HPDE6-E6E7 (cell line): Measurements from ENCODE around the gene QTRT2.

Experiments
- DNase-seq: peaks from one replicate; pipeline ENCODE4 v3.0.0; 2011; ENCODE audit warnings: missing footprints; ENCODE audit errors: extremely low spot score

QTRT2 gene

GRCh38 chr3:114078126-114078525, 21.6 kb downstream of the QTRT2 start:
- no peak for DNase-seq

- no peak for DNase-seq
Measured at GRCh38 chr3:114079761-114080160, 23.2 kb downstream of the QTRT2 start.

GRCh38 chr3:114080201-114080600, 23.7 kb downstream of the QTRT2 start:
- no peak for DNase-seq

- DNase-seq = no peak
Measured at GRCh38 chr3:114081037-114081436, 24.5 kb downstream of the QTRT2 start.

- no peak for DNase-seq
Measured at GRCh38 chr3:114083112-114083511, 26.6 kb downstream of the QTRT2 start.

GRCh38 chr3:114086356-114086755, 29.8 kb downstream of the QTRT2 start:
- no peak for DNase-seq

- no peak for DNase-seq
Measured at GRCh38 chr3:114089675-114090074, 33.1 kb downstream of the QTRT2 start.

GRCh38 chr3:114092151-114093015, 35.8 kb downstream of the QTRT2 start:
- no peak for DNase-seq

GRCh38 chr3:114093016-114093380, 36.5 kb downstream of the QTRT2 start:
- no peak for DNase-seq

- DNase-seq = peak; percentile 68
Measured at GRCh38 chr3:114093596-114093995, 37.1 kb downstream of the QTRT2 start.

- no peak for DNase-seq
Measured at GRCh38 chr3:114095796-114096195, 39.3 kb downstream of the QTRT2 start.

- no peak for DNase-seq
Measured at GRCh38 chr3:114101101-114101500, 44.6 kb downstream of the QTRT2 start.

- DNase-seq = no peak
Measured at GRCh38 chr3:114103181-114103580, 46.6 kb downstream of the QTRT2 start.

GRCh38 chr3:114103858-114104257, 47.3 kb downstream of the QTRT2 start:
- DNase-seq = no peak

GRCh38 chr3:114104414-114104813, 47.9 kb downstream of the QTRT2 start:
- no peak for DNase-seq

GRCh38 chr3:114108137-114108536, 51.6 kb downstream of the QTRT2 start:
- no peak for DNase-seq

GRCh38 chr3:114110439-114110838, 53.9 kb downstream of the QTRT2 start:
- DNase-seq = no peak

GRCh38 chr3:114111060-114111770, 54.7 kb downstream of the QTRT2 start:
- DNase-seq = no peak

GRCh38 chr3:114112696-114113095, 56.2 kb downstream of the QTRT2 start:
- no peak for DNase-seq

- no peak for DNase-seq
Measured at GRCh38 chr3:114114719-114115118, 58.2 kb downstream of the QTRT2 start.

GRCh38 chr3:114115143-114115542, 58.6 kb downstream of the QTRT2 start:
- no peak for DNase-seq

- DNase-seq = no peak
Measured at GRCh38 chr3:114119776-114120175, 63.2 kb downstream of the QTRT2 start.

GRCh38 chr3:114120211-114120610, 63.7 kb downstream of the QTRT2 start:
- DNase-seq = no peak
